Skeletal muscle cell (primary cell): ENCODE measurements around the gene RAMACL.
"Not testable (repeated sequence)": the region's sequence is repeated elsewhere in the genome, so short reads cannot be mapped to it uniquely, and the experiment has no call there.

Experiments
- DNase-seq: peaks from one replicate; pipeline ENCODE4 v3.0.0-alpha.2; 2010; ENCODE audit warnings: low read depth
- H3K4me3 ChIP-seq: 2 replicates; pipeline ENCODE4 v1.5.1; 2011; ENCODE audit warnings: low read depth, mild to moderate bottlenecking, control low read depth, low read length, moderate library complexity

Gene RAMACL

GRCh38 chr6:166541876-166542579 is 44.5 kb downstream of the RAMACL start:
- DNase-seq, result no peak
- H3K4me3 ChIP-seq, result no peak overlapping the region

- no peak for DNase-seq
Observed at GRCh38 chr6:166541366-166541765, 45.1 kb downstream of the RAMACL start.

GRCh38 chr6:166540631-166541331 is 45.7 kb downstream of the RAMACL start:
- H3K4me3 ChIP-seq, result no peak overlapping the region

More at GRCh38 chr6:166541366-166541765, 45.1 kb downstream of the RAMACL start:
- H3K4me3 ChIP-seq, result no peak overlapping the region

GRCh38 chr6:166539543-166539942 is 46.9 kb downstream of the RAMACL start:
- no peak for DNase-seq
- H3K4me3 ChIP-seq, result no peak overlapping the region

More at GRCh38 chr6:166540631-166541331, 45.7 kb downstream of the RAMACL start:
- DNase-seq, result no peak

GRCh38 chr6:166539011-166539385 is 47.5 kb downstream of the RAMACL start:
- not testable (repeated sequence) for H3K4me3 ChIP-seq, DNase-seq

GRCh38 chr6:166538297-166539010 is 48.0 kb downstream of the RAMACL start:
- no peak for DNase-seq
- no peak overlapping the region for H3K4me3 ChIP-seq

- no peak overlapping the region for H3K4me3 ChIP-seq
- no peak for DNase-seq
Observed at GRCh38 chr6:166534658-166535406, 51.6 kb downstream of the RAMACL start.

GRCh38 chr6:166533205-166533824 is 53.2 kb downstream of the RAMACL start:
- DNase-seq, result no peak
- H3K4me3 ChIP-seq, result no peak overlapping the region
